PC-3 (cell line): ENCODE data around the gene RAB7B.

ENCODE experiments used
- CTCF ChIP-seq: fragments of 300-600 bp; sonication (generic); conservative IDR thresholded peaks from 2 replicates; pipeline ENCODE4 v1.5.1; 2017; ENCODE audit warnings: antibody characterized with exemption, low read depth, mild to moderate bottlenecking, low read length
- EZH2 ChIP-seq: fragments of 300-600 bp; sonication (generic); IDR thresholded peaks from one replicate; pipeline ENCODE4 v1.6.1; 2017; ENCODE audit warnings: antibody characterized with exemption, mild to moderate bottlenecking, low read length; ENCODE audit not compliant: unreplicated experiment
- EZH2phosphoT487 ChIP-seq: fragments of 300-600 bp; sonication (generic); IDR thresholded peaks from 2 replicates; pipeline ENCODE4 v1.6.1; 2018; ENCODE audit warnings: mild to moderate bottlenecking, antibody characterized with exemption, low read length, borderline replicate concordance

- no peak for TF ChIP-seq CTCF
- TF ChIP-seq EZH2phosphoT487, result no peak
- no peak for TF ChIP-seq EZH2
These were observed 8.8 kb downstream of the RAB7B start for GRCh38 chr1:205994346-205994745.
